DMS79 (cell line): ENCODE measurements around the gene GTPBP3.

Experiments
- DNase-seq: peaks from one replicate; lab custom pipeline; 2025; lab: John Stamatoyannopoulos, UW

GTPBP3 gene

GRCh38 chr19:17385878-17386611 is 48.7 kb downstream of the GTPBP3 start:
- no peak for DNase-seq

DNA sequence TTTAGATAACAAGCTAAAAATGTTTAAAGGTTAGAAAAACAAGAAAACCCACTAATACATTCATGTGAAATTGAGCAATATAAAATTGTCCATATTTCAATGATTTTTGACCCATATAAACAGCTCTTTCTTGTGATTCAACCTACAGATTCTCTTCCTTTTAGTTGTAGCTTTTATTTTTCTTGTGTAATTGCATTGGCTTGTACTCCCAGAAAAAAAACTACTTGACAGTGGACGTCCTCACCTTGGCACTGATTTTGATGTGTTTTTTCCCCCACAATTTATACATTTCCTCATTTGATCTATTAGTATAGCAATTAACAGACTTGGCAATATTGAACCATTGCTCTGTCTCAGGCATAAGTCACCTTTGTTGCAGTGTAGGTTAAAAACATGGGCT is 51.9 kb downstream of the GTPBP3 start:
- DNase-seq = no peak

GRCh38 chr19:17389957-17390664 is 52.8 kb downstream of the GTPBP3 start:
- DNase-seq = no peak

GRCh38 chr19:17390665-17391370 is 53.5 kb downstream of the GTPBP3 start:
- DNase-seq = peak; percentile 77

- DNase-seq = no peak
Observed at GRCh38 chr19:17391371-17392151, 54.2 kb downstream of the GTPBP3 start.
